HEK293T (cell line): Measurements from ENCODE around the gene MROH7.

ENCODE experiments used
- CTCF ChIA-PET: fragments of 350-600 bp; formaldehyde crosslinking; extraction: SDS; loops from one replicate; lab custom pipeline; 2021; ENCODE audit warnings: antibody characterized with exemption, inconsistent platforms; lab: Yijun Ruan, JAX
- POLR2A ChIA-PET: fragments of 350-600 bp; formaldehyde crosslinking; extraction: SDS; loops from one replicate; lab custom pipeline; 2020; ENCODE audit warnings: antibody characterized with exemption, inconsistent platforms; lab: Yijun Ruan, JAX
- DNase-seq: peaks from one replicate; pipeline ENCODE4 v3.0.0; 2012; ENCODE audit warnings: mixed read lengths; ENCODE audit errors: extremely low spot score
- ARNT ChIP-seq: fragments of 450-650 bp; IDR thresholded peaks from 2 replicates; pipeline ENCODE4 v1.6.1; 2017; ENCODE audit warnings: mild to moderate bottlenecking
- BHLHE40 ChIP-seq: fragments of 450-650 bp; IDR thresholded peaks from 2 replicates; pipeline ENCODE4 v1.6.1; 2016; ENCODE audit warnings: mild to moderate bottlenecking, moderate library complexity, borderline replicate concordance
- CTBP1 ChIP-seq: fragments of 450-650 bp; IDR thresholded peaks from 2 replicates; pipeline ENCODE4 v1.6.1; 2016; ENCODE audit warnings: borderline replicate concordance
- ELF4 ChIP-seq: fragments of 450-650 bp; IDR thresholded peaks from 2 replicates; pipeline ENCODE4 v1.6.1; 2017; ENCODE audit warnings: antibody characterized with exemption
- FOXA1 ChIP-seq: fragments of 450-650 bp; IDR thresholded peaks from 2 replicates; pipeline ENCODE4 v1.6.1; 2016; ENCODE audit warnings: mild to moderate bottlenecking
- FOXK2 ChIP-seq: fragments of 450-650 bp; IDR thresholded peaks from 2 replicates; pipeline ENCODE4 v1.6.1; 2016; ENCODE audit warnings: mild to moderate bottlenecking
- FOXM1 ChIP-seq: fragments of 450-650 bp; IDR thresholded peaks from 2 replicates; pipeline ENCODE4 v1.6.1; 2017; ENCODE audit warnings: mild to moderate bottlenecking, borderline replicate concordance
- HDGF ChIP-seq: fragments of 450-650 bp; IDR thresholded peaks from 2 replicates; pipeline ENCODE4 v1.6.1; 2017; ENCODE audit warnings: antibody characterized with exemption, borderline replicate concordance
- L3MBTL2 ChIP-seq: fragments of 450-650 bp; conservative IDR thresholded peaks from 2 replicates; pipeline ENCODE4 v1.6.1; 2016; ENCODE audit warnings: mild to moderate bottlenecking
- LEF1 ChIP-seq: fragments of 450-650 bp; IDR thresholded peaks from 2 replicates; pipeline ENCODE4 v1.6.1; 2017; ENCODE audit warnings: mild to moderate bottlenecking, borderline replicate concordance
- NFRKB ChIP-seq: fragments of 450-650 bp; IDR thresholded peaks from 2 replicates; pipeline ENCODE4 v1.6.1; 2016; ENCODE audit warnings: mild to moderate bottlenecking, moderate library complexity
- SP1 ChIP-seq: fragments of 450-650 bp; IDR thresholded peaks from 2 replicates; pipeline ENCODE4 v1.6.1; 2017
- SUZ12 ChIP-seq: fragments of 450-650 bp; IDR thresholded peaks from 2 replicates; pipeline ENCODE4 v1.6.1; 2016; ENCODE audit warnings: mild to moderate bottlenecking
- TARDBP ChIP-seq: fragments of 450-650 bp; IDR thresholded peaks from 2 replicates; pipeline ENCODE4 v1.6.1; 2016
- ZNF384 ChIP-seq: fragments of 450-650 bp; IDR thresholded peaks from 2 replicates; pipeline ENCODE4 v1.6.1; 2016
- TF ChIP-seq, protein P1 (sequence below): fragments of 450-650 bp; IDR thresholded peaks from 2 replicates; pipeline ENCODE4 v1.6.1; 2016

Gene MROH7

DNA sequence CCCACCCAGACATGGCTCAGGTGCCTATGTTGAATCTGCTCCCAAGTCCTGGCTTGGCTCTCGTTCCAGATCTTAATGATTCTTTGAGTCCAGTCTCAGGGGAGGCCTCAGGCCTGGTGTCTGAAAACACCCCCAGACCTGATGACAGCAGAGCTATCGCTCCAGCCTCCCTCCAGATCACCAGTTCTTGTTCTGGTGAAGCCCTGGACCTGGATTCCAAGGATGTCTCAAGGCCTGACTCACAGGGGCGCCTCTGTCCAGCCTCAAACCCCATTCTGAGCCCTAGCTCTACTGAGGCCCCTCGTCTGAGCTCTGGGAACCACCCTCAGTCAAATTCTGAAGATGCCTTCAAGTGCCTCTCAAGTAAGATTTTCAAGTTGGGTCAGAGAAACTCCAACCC, 11.4 kb downstream of the MROH7 start:
- TF ChIP-seq SUZ12 (no peak), BHLHE40 (no peak), ARNT (no peak), ELF4 (no peak), CTBP1 (no peak), NFRKB (no peak), HDGF (no peak), LEF1 (no peak), L3MBTL2 (no peak), TARDBP (no peak), FOXA1 (no peak), FOXM1 (no peak), SP1 (no peak), ZNF384 (no peak)
- TF ChIP-seq, protein P1, sequence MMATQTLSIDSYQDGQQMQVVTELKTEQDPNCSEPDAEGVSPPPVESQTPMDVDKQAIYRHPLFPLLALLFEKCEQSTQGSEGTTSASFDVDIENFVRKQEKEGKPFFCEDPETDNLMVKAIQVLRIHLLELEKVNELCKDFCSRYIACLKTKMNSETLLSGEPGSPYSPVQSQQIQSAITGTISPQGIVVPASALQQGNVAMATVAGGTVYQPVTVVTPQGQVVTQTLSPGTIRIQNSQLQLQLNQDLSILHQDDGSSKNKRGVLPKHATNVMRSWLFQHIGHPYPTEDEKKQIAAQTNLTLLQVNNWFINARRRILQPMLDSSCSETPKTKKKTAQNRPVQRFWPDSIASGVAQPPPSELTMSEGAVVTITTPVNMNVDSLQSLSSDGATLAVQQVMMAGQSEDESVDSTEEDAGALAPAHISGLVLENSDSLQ = no peak
- peak; percentile 6 for DNase-seq
- POLR2A ChIA-PET = no interaction called here
- CTCF ChIA-PET = no interaction called here

DNA sequence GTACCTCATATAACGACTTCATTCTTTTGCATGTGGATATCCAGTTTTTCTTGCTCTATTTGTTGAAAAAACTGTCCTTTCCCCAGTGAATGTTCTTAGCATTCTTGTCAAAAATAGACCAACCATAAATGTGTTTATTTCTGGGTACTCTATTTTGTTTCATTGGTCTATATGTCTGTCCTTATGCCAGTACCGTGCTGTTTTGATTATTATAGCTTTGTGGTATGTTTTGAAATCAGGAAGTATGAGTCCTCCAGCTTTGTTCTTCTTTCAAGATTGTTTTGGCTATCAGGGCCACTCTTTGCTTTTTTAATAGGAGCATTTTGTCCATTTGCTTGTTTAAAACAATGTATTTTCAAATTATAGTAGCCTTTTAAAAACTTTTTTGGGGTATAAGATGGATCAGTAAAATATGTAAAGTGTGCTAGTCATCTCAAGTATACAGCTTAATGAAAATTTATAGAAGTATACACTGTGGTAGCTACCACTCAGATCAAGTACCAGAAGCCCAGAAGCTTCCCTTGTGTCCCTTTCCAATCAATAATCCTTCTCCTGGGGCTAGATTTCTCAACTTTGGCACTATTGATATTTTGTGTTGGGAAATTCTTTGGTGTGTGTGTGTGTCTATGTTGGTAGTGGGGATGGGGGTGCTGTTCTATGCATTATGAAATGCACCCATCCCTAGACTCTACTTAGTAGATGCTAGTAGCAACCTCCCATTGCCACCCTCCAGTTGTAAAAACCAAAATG, 16.8 kb downstream of the MROH7 start:
- TF ChIP-seq ARNT (no peak), CTBP1 (no peak), ZNF384 (no peak), SP1 (no peak), HDGF (no peak), NFRKB (no peak), FOXA1 (no peak), L3MBTL2 (no peak), ELF4 (no peak), LEF1 (no peak), BHLHE40 (no peak), SUZ12 (no peak), TARDBP (no peak), FOXM1 (no peak), FOXK2 (no peak)
- TF ChIP-seq, protein P1 = no peak
- POLR2A ChIA-PET = no interaction called here
- CTCF ChIA-PET = no interaction called here
- DNase-seq = no peak

DNA sequence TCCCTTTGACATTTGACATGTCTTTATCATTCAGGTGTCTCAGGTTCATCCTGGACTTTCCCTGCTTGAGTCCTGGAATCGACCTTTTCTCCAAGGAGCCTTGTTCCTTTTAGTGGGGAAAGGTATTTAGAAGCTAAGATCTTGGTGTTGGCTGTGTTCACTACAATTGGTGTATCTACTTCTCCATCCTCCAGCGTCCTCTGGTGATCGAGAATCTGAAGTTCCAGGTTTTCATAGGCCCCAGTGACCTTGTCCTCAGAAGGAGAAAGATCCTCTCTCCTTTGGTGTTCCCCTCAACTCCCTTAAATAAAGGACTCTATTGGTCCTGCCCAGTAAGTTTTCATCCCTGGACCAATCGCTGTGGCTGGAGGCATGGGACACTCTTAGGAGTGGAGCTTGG, 22.1 kb downstream of the MROH7 start:
- POLR2A ChIA-PET = no interaction called here
- DNase-seq = no peak
- TF ChIP-seq TARDBP (no peak), FOXK2 (no peak), ZNF384 (no peak), SP1 (no peak), FOXA1 (no peak), SUZ12 (no peak), FOXM1 (no peak), LEF1 (no peak)
- TF ChIP-seq, protein P1 = no peak
- CTCF ChIA-PET = interaction anchor here (0.8 to 1.0 kb wide), 2 partner anchors 9 to 326 kb away, joined by 3 read pairs; no protein-coding TSS in a partner anchor

DNA sequence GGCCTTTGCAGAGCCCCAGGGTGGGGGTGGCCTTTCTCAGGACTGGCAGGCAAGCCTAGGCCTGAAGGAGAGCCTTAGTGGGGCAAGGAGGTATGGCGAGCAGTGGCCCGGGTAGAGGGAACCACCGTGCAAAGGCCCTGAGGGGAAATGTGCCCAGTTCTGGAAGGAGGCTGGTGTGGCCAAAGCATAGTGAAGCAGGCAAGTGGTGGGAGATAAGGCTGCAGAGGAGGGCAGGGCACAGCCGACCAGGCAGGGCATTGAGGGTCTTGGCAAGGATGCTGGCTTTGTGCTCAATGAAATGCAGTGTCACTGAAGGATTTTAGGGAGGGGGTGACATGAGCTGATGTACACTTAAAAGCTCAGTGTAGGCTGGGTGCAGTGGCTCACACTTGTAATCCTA, 22.8 kb downstream of the MROH7 start:
- POLR2A ChIA-PET = no interaction called here
- CTCF ChIA-PET = interaction anchor here (0.6 to 1.0 kb wide), 2 partner anchors 8 to 221 kb away, joined by 3 to 4 read pairs; no protein-coding TSS in a partner anchor
- DNase-seq = no peak
- TF ChIP-seq FOXK2 = no peak
- TF ChIP-seq ARNT = no peak
- TF ChIP-seq ELF4 = no peak
- TF ChIP-seq CTBP1 = no peak
- no peak for TF ChIP-seq ZNF384
- TF ChIP-seq NFRKB = no peak
- TF ChIP-seq FOXM1 = no peak
- TF ChIP-seq, protein P1 = no peak
- TF ChIP-seq BHLHE40 = no peak
- no peak for TF ChIP-seq L3MBTL2
- no peak for TF ChIP-seq TARDBP

DNA sequence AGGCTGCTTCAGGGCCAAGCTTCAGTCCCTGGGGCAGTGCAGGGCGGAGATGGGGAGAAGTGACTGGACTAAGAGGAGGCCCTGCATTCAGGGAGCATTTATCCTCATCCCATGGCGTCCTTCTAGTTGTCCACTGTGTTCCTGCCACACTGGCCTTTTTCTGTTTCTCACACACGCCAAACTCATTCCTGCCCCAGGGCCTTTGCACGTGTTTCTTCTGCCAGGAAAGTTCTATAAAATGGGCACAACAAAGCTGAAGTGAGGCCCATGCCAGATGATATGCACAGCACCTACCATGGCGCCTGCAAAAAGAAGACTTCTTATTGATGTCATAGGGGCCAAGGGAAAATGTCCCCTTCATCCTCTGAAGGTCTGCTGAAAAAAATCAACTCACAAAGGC, 24.3 kb downstream of the MROH7 start:
- DNase-seq = no peak
- no peak for TF ChIP-seq FOXM1
- no peak for TF ChIP-seq HDGF
- TF ChIP-seq NFRKB = no peak
- POLR2A ChIA-PET = no interaction called here
- CTCF ChIA-PET = interaction anchor here (0.7 kb wide), 1 partner anchor 141 kb away, joined by 6 read pairs; no protein-coding TSS in a partner anchor

DNA sequence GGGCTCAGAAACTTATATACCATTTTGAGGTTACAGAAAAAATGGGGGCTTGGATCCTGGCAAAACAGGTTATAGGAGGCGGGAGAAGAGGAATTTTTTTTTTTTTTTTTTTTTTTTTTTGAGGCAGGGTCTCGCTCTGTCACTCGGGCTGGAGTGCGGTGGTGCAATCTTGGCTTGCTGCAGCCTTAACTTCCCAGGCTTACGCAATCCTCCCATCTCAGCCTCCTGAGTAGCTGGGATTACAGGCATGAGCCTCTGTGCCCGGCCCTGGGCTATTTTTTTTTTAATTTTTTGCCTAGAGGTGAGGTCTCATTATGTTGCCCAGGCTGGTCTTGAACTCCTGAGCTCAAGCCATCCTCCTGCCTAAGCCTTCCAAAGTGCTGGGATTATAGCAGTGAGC, 24.7 kb downstream of the MROH7 start:
- CTCF ChIA-PET = interaction anchor here (0.7 kb wide), 1 partner anchor 140 kb away, joined by 6 read pairs; no protein-coding TSS in a partner anchor
- TF ChIP-seq LEF1 (no peak), SP1 (no peak), ELF4 (no peak), ARNT (no peak), BHLHE40 (no peak), FOXA1 (no peak), SUZ12 (no peak), TARDBP (no peak), HDGF (no peak), ZNF384 (no peak), NFRKB (no peak)
- DNase-seq = no peak
- POLR2A ChIA-PET = no interaction called here
